GM10266 (cell line): ENCODE results near the gene CHL1.

Experiments used
- DNase-seq: peaks from one replicate; pipeline ENCODE4 v3.0.0; 2012; ENCODE audit errors: extremely low spot score
- CTCF ChIP-seq: IDR thresholded peaks from 2 replicates; pipeline ENCODE4 v1.5.1; 2012; ENCODE audit warnings: mild to moderate bottlenecking, low read depth; ENCODE audit not compliant: control insufficient read depth, insufficient read depth; ENCODE audit errors: missing control alignments

The CHL1 gene

GRCh38 chr3:217948-218347, 21.4 kb downstream of the CHL1 start:
- no peak for TF ChIP-seq CTCF
- DNase-seq, result no peak

- TF ChIP-seq CTCF, result no peak
- no peak for DNase-seq
Observed at GRCh38 chr3:228442-229182, 32.0 kb downstream of the CHL1 start.

GRCh38 chr3:229183-229661, 32.7 kb downstream of the CHL1 start:
- DNase-seq, result no peak
- TF ChIP-seq CTCF, result no peak

GRCh38 chr3:236881-237280, 40.3 kb downstream of the CHL1 start:
- TF ChIP-seq CTCF, result no peak
- no peak for DNase-seq

- no peak for TF ChIP-seq CTCF
- DNase-seq, result no peak
Observed at GRCh38 chr3:242602-243355, 46.2 kb downstream of the CHL1 start.

GRCh38 chr3:243356-243725, 46.8 kb downstream of the CHL1 start:
- no peak for TF ChIP-seq CTCF

GRCh38 chr3:244041-244440, 47.5 kb downstream of the CHL1 start:
- no peak for DNase-seq
- TF ChIP-seq CTCF, result no peak

More at GRCh38 chr3:243356-243725, 46.8 kb downstream of the CHL1 start:
- no peak for DNase-seq
